CD4-positive, alpha-beta T cell (primary cell): Measurements from ENCODE around the gene PANK1. TPM values are rescaled to one million over a fixed set of nuclear protein-coding genes. Genes with fewer than 3 reads are reported as not detected.
"Not testable (repeated sequence)": the region's sequence is repeated elsewhere in the genome, so short reads cannot be mapped to it uniquely, and the experiment has no call there.

Experiments used
- ATAC-seq: fragments of 200-7000 bp; cut with Tn5 transposase; one replicate; pipeline ENCODE4 v1.10.0; 2022; ENCODE audit warnings: mild to moderate bottlenecking; ENCODE audit not compliant: poor library complexity
- CTCF ChIA-PET: fragments of 350-600 bp; sonication (Branson Sonifier 250); formaldehyde crosslinking; loops from one replicate; lab custom pipeline; 2021; ENCODE audit warnings: antibody characterized with exemption, inconsistent platforms; lab: Charles Lee
- POLR2A ChIA-PET: fragments of 350-600 bp; sonication (Branson Sonifier 250); formaldehyde crosslinking; loops from one replicate; lab custom pipeline; 2021; ENCODE audit warnings: antibody characterized with exemption, inconsistent platforms; lab: Charles Lee
- DNase-seq, 14 experiments: peaks; one replicate each; pipeline ENCODE4 v3.0.0-alpha.2; 2013 to 2020; ENCODE audit warnings: mixed read lengths in 2 of 14
- H3K27ac ChIP-seq, 2 donors: one replicate each; pipeline versions ENCODE4 v1.5.1 to v1.7.0; 2013; ENCODE audit warnings: low read length in 2 of 2, low read depth in 1 of 2, mild to moderate bottlenecking in 1 of 2
- H3K27me3 ChIP-seq, 2 experiments: 1 replicate in 1 of 2; 2 replicates in 1 of 2; pipeline versions ENCODE4 v1.6.1 to v1.7.0; 2013; ENCODE audit warnings: low read length in 2 of 2, control low read depth in 1 of 2, mild to moderate bottlenecking in 1 of 2, moderate library complexity in 1 of 2; ENCODE audit not compliant: insufficient read depth in 2 of 2, control insufficient read depth in 1 of 2
- H3K36me3 ChIP-seq: one replicate; pipeline ENCODE4 v1.6.1; 2013; ENCODE audit warnings: low read length, control low read depth; ENCODE audit not compliant: insufficient read depth
- H3K4me1 ChIP-seq: one replicate; pipeline ENCODE4 v1.6.1; 2013; ENCODE audit warnings: low read length, control low read depth; ENCODE audit not compliant: insufficient read depth
- H3K4me3 ChIP-seq: one replicate; pipeline ENCODE4 v1.5.1; 2013; ENCODE audit warnings: mild to moderate bottlenecking, low read length, moderate library complexity
- H3K9me3 ChIP-seq, 2 experiments: 1 replicate in 1 of 2; 2 replicates in 1 of 2; pipeline versions ENCODE4 v1.6.1 to v1.7.0; 2013; ENCODE audit warnings: low read length in 2 of 2, mild to moderate bottlenecking in 2 of 2, control low read depth in 1 of 2, moderate library complexity in 1 of 2; ENCODE audit not compliant: control insufficient read depth in 1 of 2, insufficient read depth in 1 of 2
- H3K27ac Mint-ChIP-seq: one replicate; pipeline ENCODE4 v1.8.0; 2020; ENCODE audit warnings: mixed read lengths
- H3K27me3 Mint-ChIP-seq: one replicate; pipeline ENCODE4 v1.8.0; 2021; ENCODE audit warnings: mixed read lengths
- H3K36me3 Mint-ChIP-seq: one replicate; pipeline ENCODE4 v1.8.0; 2021; ENCODE audit warnings: low read depth, mixed read lengths
- H3K4me1 Mint-ChIP-seq: one replicate; pipeline ENCODE4 v1.8.0; 2021; ENCODE audit warnings: low read depth, mixed read lengths
- H3K4me3 Mint-ChIP-seq: one replicate; pipeline ENCODE4 v1.8.0; 2020; ENCODE audit warnings: mild to moderate bottlenecking, mixed read lengths
- H3K9me3 Mint-ChIP-seq: one replicate; pipeline ENCODE4 v1.8.0; 2020; ENCODE audit warnings: mixed read lengths
- CTCF ChIP-seq: fragments of 200-600 bp; IDR thresholded peaks from one replicate; pipeline ENCODE4 v1.8.0; 2022; ENCODE audit warnings: antibody characterized with exemption, mild to moderate bottlenecking
- intact Hi-C, 2 experiments: fragments of 100-400 bp; cut with DNase I in 1 of 2; cut with micrococcal nuclease in 1 of 2; formaldehyde crosslinking; loops; one replicate each; pipeline versions ENCODE4 v1.15.1 to v1.9.0; 2023 to 2025; cut with DNase I, micrococcal nuclease
- total RNA-seq, 174 experiments: library from RNA in 2 of 174; stranded (reverse) in 2 of 174; gene quantifications; one replicate each; pipeline ENCODE4 v1.2.3 and lab custom pipeline; 2021 to 2026

Gene PANK1
- total RNA-seq, 2 experiments from 2014 or later = 0.55 to 0.61 TPM

DNA sequence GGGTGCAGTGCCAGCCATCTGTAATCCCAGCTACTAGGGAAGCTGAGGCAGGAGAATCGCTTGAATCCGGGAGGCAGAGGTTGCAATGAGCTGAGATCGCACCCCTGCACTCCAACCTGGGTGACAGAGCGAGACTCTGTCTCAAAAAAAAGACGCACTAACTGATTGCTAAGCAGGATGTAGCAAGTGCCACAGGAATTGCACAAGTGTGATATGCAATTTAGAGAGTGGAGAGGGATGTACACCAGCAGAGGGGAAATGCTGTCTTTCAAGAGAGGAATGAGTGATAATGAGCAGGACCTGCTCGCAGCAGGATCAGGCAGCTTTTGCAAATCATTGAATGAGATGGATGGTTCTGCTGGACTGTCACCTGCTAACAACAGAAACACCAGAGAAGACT is 96.4 kb downstream of the PANK1 start:
- Mint-ChIP-seq H3K36me3 (no peaks in the 10 kb centered on the region), H3K27ac (no peak overlapping the region), H3K4me1 (no peaks in the 10 kb centered on the region), H3K27me3 (no peaks in the 10 kb centered on the region), H3K9me3 (peaks cover 4% of the 10 kb centered on the region), H3K4me3 (no peak overlapping the region)
- Histone ChIP-seq H3K4me1 (no peaks in the 10 kb centered on the region), H3K27me3 (no peaks in the 10 kb centered on the region), H3K36me3 (no peaks in the 10 kb centered on the region), H3K9me3 (no peaks in the 10 kb centered on the region), H3K4me3 (no peak overlapping the region), H3K27ac (no peak overlapping the region)
- no peak for TF ChIP-seq CTCF
- ATAC-seq (no peak), DNase-seq (no peak)
- ChIA-PET CTCF (no interaction called here), POLR2A (no interaction called here)
- intact Hi-C loops = no loop called here

DNA sequence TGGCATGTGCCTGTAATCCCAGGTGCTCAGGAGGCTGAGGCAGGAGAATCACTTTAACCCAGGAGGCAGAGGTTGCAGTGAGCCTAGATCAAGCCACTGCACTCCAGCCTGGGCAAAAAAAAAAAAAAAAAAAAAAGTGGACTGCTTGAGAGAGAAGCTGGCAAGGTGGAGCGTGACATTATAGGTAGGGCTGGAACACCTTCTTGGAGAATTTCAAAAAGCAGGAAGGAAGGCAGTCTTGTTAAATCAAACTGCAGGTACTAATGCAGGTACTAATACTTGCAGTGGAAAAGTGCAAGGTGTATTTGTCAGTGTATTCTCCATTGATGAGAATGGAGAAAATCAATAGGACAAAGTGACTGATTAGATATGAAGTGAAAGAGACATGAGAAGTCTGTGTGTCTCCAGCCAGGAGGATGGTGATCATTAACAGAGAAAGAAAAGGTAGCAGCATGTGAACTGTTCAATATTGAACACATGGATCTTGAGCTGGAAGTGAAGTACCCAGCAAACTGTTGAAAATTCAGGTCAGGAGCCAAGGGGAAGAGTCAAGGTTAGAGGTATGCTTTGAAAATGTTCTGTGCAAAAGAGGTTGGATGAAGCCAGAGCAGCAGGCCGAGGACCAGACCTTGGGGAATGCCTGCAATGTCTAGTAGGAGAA is 97.1 kb downstream of the PANK1 start:
- no peaks in the 10 kb centered on the region for H3K4me1 ChIP-seq
- intact Hi-C loops = no loop called here

DNA sequence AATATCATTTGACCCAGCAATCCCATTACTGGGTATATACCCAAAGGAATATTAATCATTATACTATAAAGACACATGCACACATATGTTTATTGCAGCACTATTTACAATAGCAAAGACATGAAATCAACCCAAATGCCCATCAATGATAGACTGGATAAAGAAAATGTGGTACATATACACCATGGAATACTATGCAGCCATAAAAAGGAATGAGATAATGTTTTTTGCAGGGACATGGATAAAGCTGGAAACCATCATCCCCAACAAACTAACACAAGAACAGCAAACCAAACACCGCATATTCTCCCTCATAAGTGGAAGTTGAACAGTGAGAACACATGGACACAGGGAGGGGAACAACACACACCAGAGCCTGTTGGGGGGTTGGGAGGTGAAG is 98.4 kb downstream of the PANK1 start:
- CTCF ChIA-PET, H3K4me1 Mint-ChIP-seq, H3K9me3 Mint-ChIP-seq, ATAC-seq, H3K36me3 Mint-ChIP-seq, H3K4me3 ChIP-seq, H3K9me3 ChIP-seq, H3K4me1 ChIP-seq, H3K36me3 ChIP-seq, H3K27me3 Mint-ChIP-seq, POLR2A ChIA-PET, H3K27ac Mint-ChIP-seq, H3K27me3 ChIP-seq, H3K4me3 Mint-ChIP-seq, intact Hi-C loops, H3K27ac ChIP-seq, DNase-seq: not testable (repeated sequence)

More for the DNA sequence above, 97.1 kb downstream of the PANK1 start:
- DNase-seq (no peak), ATAC-seq (no peak)
- Histone ChIP-seq H3K36me3 (no peaks in the 10 kb centered on the region), H3K27ac (no peak overlapping the region), H3K9me3 (no peaks in the 10 kb centered on the region), H3K4me3 (no peak overlapping the region), H3K27me3 (no peaks in the 10 kb centered on the region)
- peaks cover 4% of the 10 kb centered on the region for H3K9me3 Mint-ChIP-seq
- no peak for TF ChIP-seq CTCF
- no peaks in the 10 kb centered on the region for H3K36me3 Mint-ChIP-seq
- H3K4me1 Mint-ChIP-seq = no peaks in the 10 kb centered on the region
- H3K27me3 Mint-ChIP-seq = no peaks in the 10 kb centered on the region
- H3K4me3 Mint-ChIP-seq = no peak overlapping the region
- ChIA-PET POLR2A (no interaction called here), CTCF (no interaction called here)
- H3K27ac Mint-ChIP-seq = no peak overlapping the region

GRCh38 chr10:89543841-89544240 is 101.2 kb downstream of the PANK1 start:
- Mint-ChIP-seq H3K36me3 (no peaks in the 10 kb centered on the region), H3K27ac (no peak overlapping the region), H3K9me3 (peaks cover 4% of the 10 kb centered on the region), H3K27me3 (peaks cover 35% of the 10 kb centered on the region), H3K4me1 (no peaks in the 10 kb centered on the region), H3K4me3 (no peak overlapping the region)
- intact Hi-C loops = no loop called here
- Histone ChIP-seq H3K4me1 (no peaks in the 10 kb centered on the region), H3K36me3 (no peaks in the 10 kb centered on the region), H3K27ac (no peak overlapping the region), H3K4me3 (no peak overlapping the region), H3K27me3 (no peaks in the 10 kb centered on the region), H3K9me3 (no peaks in the 10 kb centered on the region)
- DNase-seq = no peak
- ChIA-PET CTCF (no interaction called here), POLR2A (interaction anchor here (0.6 kb wide), 1 partner anchor 1733 kb away, joined by 3 read pairs; no protein-coding TSS in a partner anchor)
- no peak for TF ChIP-seq CTCF
- no peak for ATAC-seq
